Tibial nerve (tissue), 4 donors: ENCODE measurements around the gene AOAH.
A peak's percentile ranks its signal among the peaks of the same experiment; 100 is the strongest.

Experiments
- EP300 ChIP-seq, 2 donors: sonication (generic); formaldehyde crosslinking; IDR thresholded peaks; one replicate each; pipeline ENCODE4 v1.6.1; 2017; ENCODE audit warnings: antibody characterized with exemption in 2 of 2, mild to moderate bottlenecking in 1 of 2
- POLR2A ChIP-seq, 2 donors: fragments of 450-650 bp; IDR thresholded peaks; one replicate each; pipeline ENCODE4 v1.6.1; 2017; ENCODE audit warnings: antibody characterized with exemption in 2 of 2, mild to moderate bottlenecking in 2 of 2, moderate library complexity in 2 of 2
- TF ChIP-seq, protein P1 (sequence below), 5 experiments: fragments of 200-600 bp in 3 of 5; fragments of 450-650 bp in 2 of 5; sonication (generic) in 3 of 5; IDR thresholded peaks; one replicate each; pipeline ENCODE4 v1.5.1; 2016 to 2019; ENCODE audit warnings: antibody characterized with exemption in 5 of 5, mild to moderate bottlenecking in 3 of 5, moderate library complexity in 2 of 5

DNA sequence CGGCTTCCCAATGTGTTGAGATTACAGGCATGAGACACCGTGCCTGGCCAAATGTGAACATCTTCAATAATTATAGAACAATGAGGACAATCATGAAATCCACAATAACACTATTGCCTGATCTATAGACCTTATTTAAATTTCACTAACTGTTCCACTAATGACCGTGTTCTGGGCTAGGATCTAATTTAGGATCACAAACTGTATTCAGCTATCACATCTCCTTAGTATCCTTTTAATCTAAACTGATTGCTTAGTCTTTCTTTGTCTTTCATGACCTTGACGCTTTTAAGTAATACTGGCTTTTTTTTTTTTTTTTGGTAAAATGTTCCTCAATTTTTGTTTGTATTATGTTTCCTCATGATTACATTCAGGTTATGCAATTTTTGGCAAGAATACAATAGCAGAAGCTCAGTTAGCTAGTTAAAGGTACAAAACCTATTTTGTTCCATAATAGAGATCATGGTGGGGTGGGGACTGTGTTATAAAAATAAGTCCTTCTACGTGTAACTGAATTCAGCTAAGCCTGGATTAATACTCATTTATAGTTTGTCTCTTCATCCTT, 158.4 kb downstream of the AOAH start:
- no peak for TF ChIP-seq POLR2A (IDR thresholded peaks at IDR 0.05)
- TF ChIP-seq, protein P1, sequence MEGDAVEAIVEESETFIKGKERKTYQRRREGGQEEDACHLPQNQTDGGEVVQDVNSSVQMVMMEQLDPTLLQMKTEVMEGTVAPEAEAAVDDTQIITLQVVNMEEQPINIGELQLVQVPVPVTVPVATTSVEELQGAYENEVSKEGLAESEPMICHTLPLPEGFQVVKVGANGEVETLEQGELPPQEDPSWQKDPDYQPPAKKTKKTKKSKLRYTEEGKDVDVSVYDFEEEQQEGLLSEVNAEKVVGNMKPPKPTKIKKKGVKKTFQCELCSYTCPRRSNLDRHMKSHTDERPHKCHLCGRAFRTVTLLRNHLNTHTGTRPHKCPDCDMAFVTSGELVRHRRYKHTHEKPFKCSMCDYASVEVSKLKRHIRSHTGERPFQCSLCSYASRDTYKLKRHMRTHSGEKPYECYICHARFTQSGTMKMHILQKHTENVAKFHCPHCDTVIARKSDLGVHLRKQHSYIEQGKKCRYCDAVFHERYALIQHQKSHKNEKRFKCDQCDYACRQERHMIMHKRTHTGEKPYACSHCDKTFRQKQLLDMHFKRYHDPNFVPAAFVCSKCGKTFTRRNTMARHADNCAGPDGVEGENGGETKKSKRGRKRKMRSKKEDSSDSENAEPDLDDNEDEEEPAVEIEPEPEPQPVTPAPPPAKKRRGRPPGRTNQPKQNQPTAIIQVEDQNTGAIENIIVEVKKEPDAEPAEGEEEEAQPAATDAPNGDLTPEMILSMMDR (IDR thresholded peaks at IDR 0.05), result no peak
- peak in 1 of 2 donors; percentile 25 for TF ChIP-seq EP300 (IDR thresholded peaks at IDR 0.05)
